Measurements from ENCODE around the gene LRRC4B.
"Not testable (repeated sequence)": the region's sequence is repeated elsewhere in the genome, so short reads cannot be mapped to it uniquely, and the experiment has no call there.

Gene LRRC4B, protein sequence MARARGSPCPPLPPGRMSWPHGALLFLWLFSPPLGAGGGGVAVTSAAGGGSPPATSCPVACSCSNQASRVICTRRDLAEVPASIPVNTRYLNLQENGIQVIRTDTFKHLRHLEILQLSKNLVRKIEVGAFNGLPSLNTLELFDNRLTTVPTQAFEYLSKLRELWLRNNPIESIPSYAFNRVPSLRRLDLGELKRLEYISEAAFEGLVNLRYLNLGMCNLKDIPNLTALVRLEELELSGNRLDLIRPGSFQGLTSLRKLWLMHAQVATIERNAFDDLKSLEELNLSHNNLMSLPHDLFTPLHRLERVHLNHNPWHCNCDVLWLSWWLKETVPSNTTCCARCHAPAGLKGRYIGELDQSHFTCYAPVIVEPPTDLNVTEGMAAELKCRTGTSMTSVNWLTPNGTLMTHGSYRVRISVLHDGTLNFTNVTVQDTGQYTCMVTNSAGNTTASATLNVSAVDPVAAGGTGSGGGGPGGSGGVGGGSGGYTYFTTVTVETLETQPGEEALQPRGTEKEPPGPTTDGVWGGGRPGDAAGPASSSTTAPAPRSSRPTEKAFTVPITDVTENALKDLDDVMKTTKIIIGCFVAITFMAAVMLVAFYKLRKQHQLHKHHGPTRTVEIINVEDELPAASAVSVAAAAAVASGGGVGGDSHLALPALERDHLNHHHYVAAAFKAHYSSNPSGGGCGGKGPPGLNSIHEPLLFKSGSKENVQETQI

DNA sequence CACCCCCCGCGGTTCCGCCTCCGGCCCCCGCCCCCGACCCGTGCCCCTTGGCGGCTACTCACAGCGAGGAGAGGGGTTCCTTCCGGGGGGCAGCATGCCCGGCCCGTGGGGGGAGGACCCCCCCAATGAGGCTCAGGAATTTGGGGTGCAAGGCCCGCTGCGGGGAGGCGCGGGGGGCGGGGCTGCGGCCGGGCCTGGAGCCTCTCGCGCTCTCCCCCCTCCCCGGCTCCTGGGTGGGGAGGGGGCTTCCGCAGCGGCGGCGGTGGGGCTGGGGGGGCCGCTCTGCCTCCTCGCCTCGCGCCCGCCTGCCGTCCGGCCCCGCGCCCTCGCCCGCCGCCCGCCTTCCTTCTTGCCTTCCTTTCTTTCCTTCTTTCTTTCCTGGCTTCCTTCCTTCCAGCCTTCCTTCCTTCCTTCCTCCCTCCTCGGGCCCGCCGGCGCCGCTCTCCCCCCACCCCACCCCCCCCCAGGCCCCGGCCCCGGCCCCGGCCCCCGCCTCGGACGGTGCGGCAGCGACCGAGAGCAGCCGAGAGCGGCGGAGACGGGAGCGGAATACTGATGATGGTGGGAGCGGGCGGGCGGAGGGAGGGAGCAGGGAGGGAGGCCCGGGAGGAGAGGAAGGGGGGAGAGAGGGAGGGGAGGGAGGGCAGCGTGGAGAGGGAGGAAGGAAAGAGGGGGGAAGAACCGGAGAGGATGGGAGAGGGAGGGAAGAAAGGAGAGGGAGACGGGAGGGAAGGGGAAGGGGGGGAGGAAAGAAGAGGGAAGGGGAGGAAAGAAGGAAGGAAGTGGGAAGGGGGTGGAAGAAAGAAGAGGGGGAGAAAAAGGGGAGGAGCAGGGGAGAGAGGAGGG is at the start of gene LRRC4B:
TSS of gene LRRC4B (minus strand) at position 554 of the 846 bp plus-strand sequence. CDS start 19,597 bp downstream, outside the sequence.
- DNase-seq (ENCODE audit: low read depth) = no peak

DNA sequence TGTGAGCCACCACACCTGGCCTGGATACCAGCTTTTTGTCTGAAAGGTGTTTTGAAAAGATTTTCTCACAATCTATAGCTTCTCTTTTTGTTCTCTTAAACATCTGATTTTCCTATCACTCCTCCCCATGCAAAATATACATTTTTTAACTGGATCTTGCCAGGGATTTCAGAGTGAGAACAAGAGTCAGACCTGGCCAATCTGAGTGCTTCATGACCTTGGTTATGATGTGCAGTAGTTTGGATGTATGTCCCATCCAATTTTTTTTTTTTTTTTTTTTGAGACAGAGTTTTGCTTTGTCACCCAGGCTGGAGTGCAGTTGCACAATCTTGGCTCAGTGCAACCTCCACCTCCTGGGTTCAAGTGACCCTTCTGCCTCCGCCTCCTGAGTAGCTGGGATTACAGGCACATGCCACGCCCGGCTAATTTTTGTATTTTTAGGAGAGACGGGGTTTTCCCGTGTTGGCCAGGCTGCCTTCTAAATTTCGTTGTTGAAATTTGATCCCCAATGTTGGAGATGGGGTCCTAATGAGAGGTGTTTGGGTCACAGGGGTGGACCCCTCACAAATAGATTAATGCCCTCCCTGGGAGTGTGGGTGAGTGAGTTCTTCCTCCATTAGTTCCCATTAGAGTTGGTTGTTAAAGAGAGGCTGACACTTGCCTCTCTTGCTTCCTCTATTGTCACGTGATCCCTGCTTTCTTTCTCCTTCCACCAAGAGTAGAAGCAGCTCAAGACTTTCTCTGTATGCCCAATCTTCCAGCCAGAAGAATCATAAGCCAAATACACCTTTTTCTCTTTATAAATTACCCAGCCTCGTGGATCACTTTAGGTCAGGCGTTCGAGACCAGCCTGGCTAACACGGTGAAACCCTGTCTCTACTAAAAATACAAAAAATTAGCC is 44.5 kb upstream of the LRRC4B start:
- DNase-seq (ENCODE audit: low read depth) = not testable (repeated sequence)

DNA sequence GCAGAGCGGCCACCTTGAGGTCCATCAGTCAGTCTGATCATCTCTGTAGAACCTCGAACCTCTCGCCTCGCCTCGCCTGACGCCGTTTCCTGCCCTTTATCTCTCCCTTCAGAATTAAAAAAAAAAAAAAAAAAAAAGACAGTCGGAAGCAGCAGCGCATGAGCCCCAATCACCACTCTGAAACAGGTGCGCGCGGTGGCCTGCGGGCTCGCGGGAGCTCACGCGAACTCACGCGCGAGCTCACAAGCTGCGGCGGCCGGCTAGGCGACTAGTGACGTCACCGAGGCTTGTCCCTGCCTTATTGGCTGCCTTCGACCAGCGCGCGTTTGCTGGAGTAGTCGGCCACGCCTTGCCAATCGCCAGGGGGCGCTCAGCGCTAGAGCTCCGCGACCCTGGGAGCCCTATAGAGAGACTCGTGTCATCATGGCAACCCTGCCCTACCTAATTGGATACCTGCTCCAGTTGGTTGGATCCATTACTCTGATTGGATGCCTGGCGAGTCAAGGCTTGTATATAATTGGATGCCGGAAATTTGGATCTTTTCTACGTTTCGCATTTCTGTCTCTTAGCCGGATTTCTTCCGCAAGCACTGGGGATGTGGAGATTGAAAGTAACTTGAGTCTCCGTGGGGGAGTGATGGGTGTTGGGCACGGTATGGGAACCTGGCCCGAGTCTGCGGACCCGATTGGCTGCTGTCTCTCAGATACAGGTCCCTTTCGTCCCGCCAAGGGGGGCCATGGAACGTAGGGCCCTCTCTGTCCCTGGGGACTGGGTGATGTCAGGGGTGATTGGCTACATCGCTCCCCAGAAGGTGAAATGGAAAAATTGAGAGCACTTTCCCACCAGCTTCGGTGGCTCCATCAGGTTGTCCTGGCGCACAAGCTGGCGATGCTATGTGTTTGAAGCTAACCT is 39.9 kb upstream of the LRRC4B start:
- peak; percentile 26 for DNase-seq (ENCODE audit: low read depth)

DNA sequence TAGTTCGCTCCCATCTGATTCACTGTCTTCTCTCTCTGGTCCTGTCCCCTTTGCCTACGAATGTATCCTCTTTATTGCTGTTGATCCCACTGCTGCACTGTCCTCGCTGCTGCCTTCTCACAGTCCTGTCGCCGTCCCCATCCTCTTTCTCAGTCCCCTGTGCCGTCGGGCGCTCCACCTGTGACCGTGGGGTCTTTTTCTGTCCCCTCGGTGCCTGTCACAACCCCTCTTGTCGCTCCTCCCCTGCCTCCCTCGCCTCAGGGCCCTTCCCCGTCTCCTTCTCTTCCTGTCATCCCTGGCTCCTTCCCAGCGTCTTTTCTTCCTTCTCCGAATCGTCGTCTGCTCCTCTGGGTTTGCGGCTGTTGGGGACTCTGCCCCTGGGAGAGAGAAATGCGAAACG is 39.2 kb upstream of the LRRC4B start:
- DNase-seq (ENCODE audit: low read depth) = no peak

DNA sequence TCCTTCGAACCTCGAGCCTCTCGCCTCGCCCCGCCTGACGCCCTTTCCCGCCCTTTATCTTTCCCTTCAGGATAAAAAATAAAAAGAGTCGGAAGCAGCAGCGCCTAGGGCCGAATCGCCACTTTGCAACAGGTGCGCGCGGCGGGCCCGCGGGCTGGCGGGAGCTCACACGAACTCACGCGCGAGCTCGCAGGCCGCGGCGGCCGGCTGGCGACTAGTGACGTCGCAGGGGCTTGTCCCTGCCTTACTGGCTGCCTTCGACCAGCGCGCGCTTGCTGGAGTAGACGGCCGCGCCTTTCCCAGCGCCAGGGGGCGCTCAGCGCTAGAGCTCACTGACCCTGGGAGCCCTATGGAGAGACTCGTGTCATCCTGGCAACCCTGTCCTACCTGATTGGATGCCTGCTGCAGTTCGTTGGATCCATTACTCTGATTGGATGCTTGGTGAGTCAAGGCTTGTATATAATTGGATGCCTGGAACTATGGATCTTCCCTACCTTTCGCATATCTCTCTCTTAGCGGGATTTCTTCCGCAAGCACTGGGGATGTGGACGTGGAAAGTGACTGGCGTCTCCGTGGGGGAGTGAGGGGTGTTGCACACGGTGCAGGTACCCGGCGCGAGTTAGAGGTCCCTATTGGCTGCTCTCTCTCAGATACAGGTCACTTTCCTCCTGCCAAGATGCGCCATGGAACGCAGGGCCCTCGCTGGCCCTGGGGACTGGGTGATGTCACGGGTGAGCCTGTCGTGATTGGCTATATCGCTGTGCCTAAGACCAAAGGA is 38.0 kb upstream of the LRRC4B start:
- DNase-seq (ENCODE audit: low read depth) = not testable (repeated sequence)

DNA sequence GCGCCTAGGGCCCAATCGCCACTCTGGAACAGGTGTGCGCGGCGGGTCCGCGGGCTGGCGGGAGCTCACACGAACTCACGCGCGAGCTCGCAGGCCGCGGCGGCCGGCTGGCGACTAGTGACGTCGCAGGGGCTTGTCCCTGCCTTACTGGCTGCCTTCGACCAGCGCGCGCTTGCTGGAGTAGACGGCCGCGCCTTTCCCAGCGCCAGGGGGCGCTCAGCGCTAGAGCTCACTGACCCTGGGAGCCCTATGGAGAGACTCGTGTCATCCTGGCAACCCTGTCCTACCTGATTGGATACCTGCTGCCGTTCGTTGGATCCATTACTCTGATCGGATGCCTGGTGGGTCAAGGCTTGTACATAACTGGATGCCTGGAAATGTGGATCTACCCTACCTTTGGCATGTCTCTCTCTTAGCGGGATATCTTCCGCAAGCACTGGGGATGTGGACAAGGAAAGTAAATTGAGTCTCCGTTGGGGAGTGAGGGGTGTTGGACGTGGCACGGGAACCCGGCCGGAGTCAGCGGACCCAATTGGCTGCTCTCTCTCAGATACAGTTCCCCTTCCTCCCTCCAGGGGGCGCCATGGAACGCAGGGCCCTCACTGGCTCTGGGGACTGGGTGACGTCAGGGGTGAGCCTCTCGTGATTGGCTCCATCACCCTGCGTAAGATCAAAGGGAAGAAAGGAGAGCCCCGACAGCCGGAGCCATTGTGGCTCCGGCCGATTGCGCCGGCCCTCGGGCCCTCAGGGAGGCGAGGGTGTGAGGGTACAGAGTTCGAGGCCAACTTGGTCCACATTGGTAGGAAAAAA is 36.2 kb upstream of the LRRC4B start:
- DNase-seq (ENCODE audit: low read depth) = not testable (repeated sequence)

DNA sequence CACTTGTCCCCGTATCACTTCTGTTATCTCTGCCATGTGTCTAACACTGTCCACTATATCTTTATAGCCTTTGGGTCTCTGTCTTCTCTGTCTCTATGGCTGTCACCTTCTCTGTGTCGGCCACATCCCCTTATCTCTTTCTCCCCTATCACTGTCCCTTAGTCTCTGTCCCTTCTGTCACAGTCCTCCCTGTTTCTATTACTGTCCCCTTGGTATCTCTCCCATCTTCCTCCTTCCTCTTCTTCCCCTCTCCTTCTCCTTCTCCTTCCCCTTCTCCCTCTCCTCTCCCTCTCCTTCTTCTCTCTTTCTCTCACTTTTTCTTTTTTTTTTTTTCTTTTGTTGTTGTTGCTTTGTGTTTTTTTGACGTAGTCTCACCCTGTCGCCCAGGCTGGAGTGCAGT is 34.7 kb upstream of the LRRC4B start:
- DNase-seq (ENCODE audit: low read depth) = no peak

DNA sequence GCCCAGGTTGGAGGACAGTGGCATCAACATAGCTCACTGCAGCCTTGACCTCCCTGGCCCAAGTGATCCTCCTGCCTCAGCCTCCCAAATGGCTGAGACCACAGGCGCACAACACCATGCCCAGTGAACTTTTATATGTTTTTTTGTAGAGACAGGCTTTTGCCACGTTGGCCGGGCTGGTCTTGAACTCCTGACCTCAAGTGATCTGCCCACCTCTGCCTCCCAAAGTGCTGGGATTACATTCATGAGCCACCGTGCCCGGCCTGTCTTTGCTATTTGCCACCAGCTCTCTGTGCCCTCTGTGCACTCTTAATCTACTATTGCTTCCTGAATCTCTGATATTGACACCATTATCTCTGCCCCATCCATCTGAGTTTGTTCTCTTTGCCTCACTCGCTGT is 34.3 kb upstream of the LRRC4B start:
- DNase-seq (ENCODE audit: low read depth) = no peak

DNA sequence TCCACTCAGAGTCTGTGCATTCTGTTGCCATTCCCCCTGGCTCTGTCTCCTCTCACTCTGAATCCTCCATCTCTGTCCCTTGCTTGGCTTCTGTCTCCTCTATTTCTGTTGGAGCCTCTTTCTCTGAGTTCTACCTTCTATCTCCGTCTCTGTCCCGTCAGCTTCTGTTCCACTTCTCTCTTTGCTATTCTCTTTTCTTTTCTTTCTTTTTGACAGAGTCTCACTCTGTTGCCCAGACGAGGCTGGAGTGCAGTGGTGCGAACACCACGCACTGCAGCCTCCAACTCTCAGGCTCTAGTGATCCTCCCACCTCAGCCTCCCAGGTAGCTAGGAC is 33.8 kb upstream of the LRRC4B start:
- DNase-seq (ENCODE audit: low read depth) = no peak

DNA sequence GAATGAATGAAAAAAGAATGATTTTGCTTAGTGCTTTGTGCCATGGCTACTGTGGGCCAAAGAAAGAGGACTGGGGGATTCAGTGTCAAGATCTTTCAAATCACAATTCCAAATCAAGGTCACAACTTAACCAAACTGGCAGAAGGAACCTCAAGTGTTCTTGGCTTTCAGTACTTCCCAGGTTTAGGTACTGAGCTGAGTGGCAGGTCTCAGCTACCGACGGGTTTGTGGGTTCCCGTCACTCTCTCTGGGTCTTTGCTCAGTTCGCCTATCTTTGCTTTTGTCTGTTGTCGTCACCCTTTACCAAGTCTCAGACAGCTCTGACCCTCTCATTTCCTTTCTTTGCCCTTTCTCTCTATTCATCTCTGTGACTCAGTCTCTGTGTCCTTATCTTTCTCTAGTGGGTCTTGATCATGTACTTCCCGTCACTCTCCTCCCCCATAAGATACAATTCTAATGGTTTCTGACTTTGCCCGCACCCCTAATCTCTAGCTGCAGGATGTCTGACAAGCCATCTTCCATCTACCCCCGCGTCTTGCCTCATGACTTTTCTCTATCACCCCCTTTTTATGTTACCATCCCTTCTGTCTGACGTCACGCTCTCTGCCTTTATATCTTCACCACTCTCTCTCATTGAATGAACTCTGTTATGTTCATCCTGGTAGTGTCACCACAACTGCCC is 33.3 kb upstream of the LRRC4B start:
- no peak for DNase-seq (ENCODE audit: low read depth)

DNA sequence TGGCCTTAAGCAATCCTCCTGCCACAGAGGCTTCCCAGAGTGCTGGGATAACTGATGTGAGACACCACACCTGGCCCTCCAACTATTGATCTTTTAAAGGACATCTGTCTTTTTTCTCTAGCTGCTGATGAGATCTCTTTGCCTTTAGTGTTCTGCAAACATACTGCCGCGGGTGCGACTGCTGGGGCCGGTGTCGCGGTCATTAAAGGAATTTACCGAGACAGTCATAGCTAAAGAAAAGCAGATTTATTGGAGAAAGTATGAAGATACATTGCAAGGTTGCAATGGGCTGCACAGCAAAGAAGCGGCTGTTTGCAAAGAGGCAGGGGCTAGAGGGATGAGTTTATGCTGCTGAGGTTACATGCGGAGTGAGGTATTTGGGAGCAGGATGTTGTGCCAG is 31.2 kb upstream of the LRRC4B start:
- DNase-seq (ENCODE audit: low read depth) = no peak

DNA sequence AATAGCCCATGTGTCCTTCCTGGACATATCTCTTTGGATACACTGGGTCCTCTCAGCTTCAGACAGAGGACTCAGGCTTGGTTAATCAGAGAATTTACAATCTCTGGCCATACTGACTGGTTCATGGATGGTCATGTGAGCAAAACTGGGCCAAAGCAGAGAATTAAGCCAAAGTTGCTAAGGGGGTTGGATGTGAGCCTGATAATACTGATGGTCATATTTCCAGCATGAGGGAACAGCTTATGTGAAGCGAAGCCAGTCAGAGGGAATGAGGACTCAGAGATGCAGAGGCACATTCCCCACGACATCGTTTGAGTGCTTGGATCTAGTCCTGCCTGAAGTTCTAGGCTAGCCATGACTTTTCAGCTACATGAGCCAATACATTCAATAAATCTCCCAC is 22.0 kb upstream of the LRRC4B start:
- no peak for DNase-seq (ENCODE audit: low read depth)

DNA sequence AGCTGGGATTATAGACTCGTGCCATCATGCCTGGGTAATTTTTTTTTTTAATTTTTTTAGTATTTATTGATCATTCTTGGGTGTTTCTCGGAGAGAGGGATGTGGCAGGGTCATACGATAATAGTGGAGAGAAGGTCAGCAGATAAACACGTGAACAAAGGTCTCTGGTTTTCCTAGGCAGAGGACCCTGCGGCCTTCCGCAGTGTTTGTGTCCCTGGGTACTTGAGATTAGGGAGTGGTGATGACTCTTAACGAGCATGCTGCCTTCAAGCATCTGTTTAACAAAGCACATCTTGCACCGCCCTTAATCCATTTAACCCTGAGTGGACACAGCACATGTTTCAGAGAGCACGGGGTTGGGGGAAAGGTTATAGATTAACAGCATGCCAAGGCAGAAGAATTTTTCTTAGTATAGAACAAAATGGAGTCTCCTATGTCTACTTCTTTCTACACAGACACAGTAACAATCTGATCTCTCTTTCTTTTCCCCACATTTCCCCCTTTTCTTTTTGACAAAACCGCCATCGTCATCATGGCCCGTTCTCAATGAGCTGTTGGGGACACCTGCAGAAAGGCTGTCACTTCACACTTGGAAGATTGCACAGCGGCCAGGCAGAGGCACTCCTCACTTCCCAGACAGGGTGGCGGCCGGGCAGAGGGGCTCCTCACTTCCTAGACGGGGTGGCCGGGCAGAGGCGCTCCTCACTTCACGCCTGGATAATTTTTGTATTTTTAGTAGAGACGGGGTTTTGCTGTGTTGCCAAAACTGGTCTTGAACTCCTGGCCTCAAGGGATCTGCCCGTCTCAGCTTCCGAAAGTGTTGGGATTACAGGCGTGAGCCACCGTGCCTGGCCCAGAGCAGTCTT is 13.8 kb upstream of the LRRC4B start:
- not testable (repeated sequence) for DNase-seq (ENCODE audit: low read depth)

DNA sequence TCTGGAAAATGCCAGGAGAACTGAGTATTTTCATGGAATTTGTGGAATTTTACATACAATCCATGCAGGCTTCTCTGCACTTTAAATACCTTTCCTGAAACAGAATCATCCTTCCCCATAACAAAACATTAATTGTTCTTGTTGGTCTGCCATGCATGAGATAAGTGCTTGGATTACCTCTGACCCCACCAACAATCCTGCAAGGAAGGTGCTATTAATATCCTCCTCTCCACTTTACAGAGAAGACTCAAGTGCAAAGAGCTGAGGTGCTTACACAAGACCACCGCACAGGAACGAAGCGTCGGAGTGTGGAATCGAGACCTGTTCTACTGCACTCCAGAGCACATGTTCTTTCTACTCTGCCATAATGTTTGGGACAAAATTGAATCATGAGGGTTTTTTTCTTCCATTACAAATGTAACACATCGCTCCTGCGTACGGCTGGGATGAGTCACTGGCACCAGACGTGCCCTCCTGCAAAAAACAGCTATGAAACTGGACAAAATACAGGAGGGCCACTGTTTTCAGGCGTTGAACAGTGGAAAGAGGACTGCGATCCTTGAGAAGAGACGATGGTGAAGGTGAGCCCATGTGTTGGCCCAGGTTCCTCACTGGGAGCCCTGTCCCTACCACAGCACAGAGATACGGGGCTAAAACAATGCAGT is 12.9 kb upstream of the LRRC4B start:
- DNase-seq (ENCODE audit: low read depth) = no peak

DNA sequence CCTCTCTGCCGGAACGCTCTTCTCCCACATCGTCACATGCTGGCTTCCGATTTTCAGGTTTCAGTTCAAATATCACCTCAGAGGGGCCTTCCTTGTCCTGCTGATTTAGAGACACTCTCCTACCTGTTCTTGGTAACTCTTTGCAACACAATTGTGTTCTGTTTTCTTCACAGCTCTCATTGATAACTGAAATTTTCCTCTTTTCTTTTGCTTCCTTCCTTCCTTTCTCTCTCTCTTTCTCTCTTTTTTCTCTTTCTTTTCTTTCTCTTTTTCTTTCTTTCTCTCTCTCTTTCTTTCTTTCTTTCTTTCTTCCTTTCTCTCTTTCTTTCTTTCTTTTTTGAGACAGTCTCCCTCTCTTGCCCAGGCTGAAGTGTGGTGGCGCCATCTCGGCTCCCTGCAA is 12.0 kb upstream of the LRRC4B start:
- no peak for DNase-seq (ENCODE audit: low read depth)

DNA sequence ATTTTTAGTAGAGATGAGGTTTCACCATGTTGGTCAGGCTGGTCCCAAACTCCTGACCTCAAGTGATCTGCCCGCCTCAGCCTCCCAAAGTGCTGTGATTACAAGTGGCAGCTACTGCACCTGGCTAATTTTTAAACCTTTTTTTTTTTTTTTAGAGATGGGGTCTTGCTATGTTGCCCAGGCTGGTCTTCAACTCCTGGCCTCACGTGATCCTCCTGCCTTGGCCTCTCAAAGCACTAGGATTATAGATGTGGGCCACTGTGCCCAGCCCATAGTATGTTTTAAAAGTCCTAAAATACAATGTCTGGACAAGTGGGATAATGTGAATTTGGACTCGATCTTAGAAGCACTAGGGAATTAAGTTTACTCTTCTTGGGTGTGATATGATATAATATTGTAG is 8.5 kb upstream of the LRRC4B start:
- DNase-seq (ENCODE audit: low read depth) = not testable (repeated sequence)
